Large intestine (tissue), 3 donors: ENCODE data around the gene ADARB1. TPM values are rescaled to one million over a fixed set of nuclear protein-coding genes. Genes with fewer than 3 reads are reported as not detected.

Experiments
- DNase-seq, 2 donors: peaks; one replicate each; pipeline versions ENCODE4 v3.0.0 to v3.0.0-alpha.2; 2013
- H3K27ac ChIP-seq: one replicate; pipeline ENCODE4 v1.5.1; 2013; ENCODE audit warnings: low read length
- H3K27me3 ChIP-seq: 2 replicates; pipeline ENCODE4 v1.6.1; 2013; ENCODE audit warnings: low read length; ENCODE audit not compliant: control insufficient read depth, insufficient read depth
- H3K36me3 ChIP-seq: 2 replicates; pipeline ENCODE4 v1.6.1; 2013; ENCODE audit warnings: low read length; ENCODE audit not compliant: control insufficient read depth, insufficient read depth
- H3K4me1 ChIP-seq: one replicate; pipeline ENCODE4 v1.6.1; 2013; ENCODE audit warnings: low read length; ENCODE audit not compliant: control insufficient read depth, insufficient read depth
- H3K4me3 ChIP-seq: one replicate; pipeline ENCODE4 v1.5.1; 2013; ENCODE audit warnings: low read length
- H3K9me3 ChIP-seq: one replicate; pipeline ENCODE4 v1.6.1; 2013; ENCODE audit warnings: mild to moderate bottlenecking, low read depth, low read length, moderate library complexity; ENCODE audit not compliant: control insufficient read depth
- WGBS: methylation state at CpG from one replicate; pipeline ENCODE4 v1.1.5; 2013; ENCODE audit warnings: low lambda C conversion rate; ENCODE audit not compliant: insufficient coverage; 5-methylcytosine and 5-hydroxymethylcytosine counted together
- polyA plus RNA-seq: library from polyadenylated mRNA; unstranded; fragments of 120-200 nt; gene quantifications from one replicate; pipeline ENCODE4 v1.2.1, GENCODE V29; 2013

The ADARB1 gene
- polyA plus RNA-seq, 1 donor = 12.1 TPM

DNA sequence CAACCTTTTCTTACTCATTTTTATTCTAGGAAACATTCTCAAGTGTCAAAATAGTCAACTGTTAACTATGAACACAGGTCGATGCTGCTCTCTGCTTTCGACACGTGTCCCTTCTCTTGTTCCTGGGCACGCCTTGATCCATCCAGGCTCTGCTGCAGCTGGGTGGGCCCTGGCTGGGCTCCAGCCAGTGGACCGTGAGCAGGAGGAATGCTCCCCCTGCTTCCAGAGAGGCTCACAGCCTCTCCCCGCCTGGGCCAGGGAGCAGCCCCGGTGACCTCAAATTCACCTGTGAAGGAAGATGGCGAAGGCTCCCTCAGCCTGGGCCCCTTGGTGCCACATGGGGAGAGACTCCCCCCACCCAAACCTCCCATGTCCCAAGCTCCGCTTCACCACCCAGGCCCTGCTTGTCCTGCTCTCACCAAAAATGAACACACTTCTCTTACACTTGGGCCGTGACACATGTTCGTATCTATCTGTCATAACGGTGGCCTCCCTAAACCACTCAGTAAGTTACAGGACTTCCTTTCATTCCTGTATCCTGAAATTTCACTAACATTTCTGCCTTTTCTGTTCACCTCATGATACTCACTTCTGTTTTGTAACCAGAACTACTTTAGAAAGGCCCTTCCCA lies 24.6 kb upstream of the ADARB1 start:
- Histone ChIP-seq H3K27ac (no peak overlapping the region), H3K36me3 (no peaks in the 10 kb centered on the region), H3K4me3 (no peak overlapping the region), H3K9me3 (peaks cover 2% of the 10 kb centered on the region), H3K4me1 (no peaks in the 10 kb centered on the region), H3K27me3 (peaks cover 6% of the 10 kb centered on the region)
- 100% methylated on average over 3 of the region's 12 CpGs for WGBS
- DNase-seq = no peak

DNA sequence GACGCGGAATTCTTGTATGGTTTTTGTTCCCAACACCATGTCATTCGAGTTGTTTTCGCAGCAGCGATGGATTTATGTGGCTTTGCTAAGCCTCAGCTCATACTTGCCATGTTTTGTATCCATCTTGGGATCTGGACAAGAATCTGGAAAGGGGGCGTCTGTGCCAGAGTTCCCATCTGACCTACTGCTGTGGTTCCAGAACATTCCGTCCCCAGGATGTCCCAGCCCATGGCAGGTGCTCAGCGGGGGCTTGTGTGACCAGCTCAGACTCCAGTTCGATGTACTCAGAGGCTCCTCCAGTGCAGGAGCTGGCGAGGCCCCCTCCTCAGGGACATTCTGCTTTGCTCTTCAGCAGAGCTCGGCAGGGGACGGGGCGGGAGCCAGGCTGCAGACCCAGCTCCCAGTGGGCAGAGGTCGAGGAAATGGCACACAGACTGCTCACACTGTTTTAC lies 24.0 kb upstream of the ADARB1 start:
- Histone ChIP-seq H3K27me3 (peaks cover 6% of the 10 kb centered on the region), H3K36me3 (no peaks in the 10 kb centered on the region), H3K9me3 (peaks cover 4% of the 10 kb centered on the region), H3K4me1 (no peaks in the 10 kb centered on the region), H3K27ac (no peak overlapping the region), H3K4me3 (no peak overlapping the region)
- DNase-seq = no peak
- WGBS = 88% methylated on average over 6 of the region's 14 CpGs

DNA sequence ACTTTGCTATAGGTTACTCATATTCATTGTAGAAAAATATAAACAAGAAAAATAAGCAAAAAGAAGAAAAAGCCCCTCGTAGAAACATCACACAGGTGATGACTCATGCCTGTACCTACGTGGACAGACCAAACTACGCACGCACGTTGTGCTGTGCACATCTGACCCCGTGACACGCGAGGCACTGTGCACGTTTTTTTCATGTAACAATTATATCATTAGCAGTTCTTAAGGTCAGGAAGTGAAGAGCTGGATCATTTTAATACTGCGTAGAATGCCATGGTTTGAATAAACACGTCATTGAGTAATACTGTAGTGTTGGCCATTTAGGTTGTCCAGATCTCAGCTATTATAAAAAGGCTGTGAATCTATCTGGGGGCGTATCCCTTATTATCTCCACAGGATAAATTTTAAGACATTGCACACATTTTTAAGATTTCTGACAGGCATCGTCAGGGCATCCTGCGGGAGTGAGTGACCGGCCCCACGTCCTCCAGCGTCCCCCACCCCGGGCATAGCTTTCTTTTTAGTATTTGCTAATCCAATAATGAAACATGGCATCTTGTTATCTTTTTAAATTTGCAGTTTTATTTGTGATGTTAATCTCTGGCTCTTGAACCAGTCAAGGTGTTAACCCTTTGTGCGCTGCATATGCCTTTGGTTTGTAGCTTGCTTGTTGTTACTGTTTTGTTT lies 23.4 kb upstream of the ADARB1 start:
- DNase-seq = no peak
- H3K27me3 ChIP-seq = peaks cover 6% of the 10 kb centered on the region
- H3K27ac ChIP-seq = no peak overlapping the region
- H3K9me3 ChIP-seq = peaks cover 4% of the 10 kb centered on the region
- WGBS = 42% methylated on average over 7 of the region's 19 CpGs
- no peaks in the 10 kb centered on the region for H3K4me1 ChIP-seq
- H3K36me3 ChIP-seq = no peaks in the 10 kb centered on the region
- no peak overlapping the region for H3K4me3 ChIP-seq

DNA sequence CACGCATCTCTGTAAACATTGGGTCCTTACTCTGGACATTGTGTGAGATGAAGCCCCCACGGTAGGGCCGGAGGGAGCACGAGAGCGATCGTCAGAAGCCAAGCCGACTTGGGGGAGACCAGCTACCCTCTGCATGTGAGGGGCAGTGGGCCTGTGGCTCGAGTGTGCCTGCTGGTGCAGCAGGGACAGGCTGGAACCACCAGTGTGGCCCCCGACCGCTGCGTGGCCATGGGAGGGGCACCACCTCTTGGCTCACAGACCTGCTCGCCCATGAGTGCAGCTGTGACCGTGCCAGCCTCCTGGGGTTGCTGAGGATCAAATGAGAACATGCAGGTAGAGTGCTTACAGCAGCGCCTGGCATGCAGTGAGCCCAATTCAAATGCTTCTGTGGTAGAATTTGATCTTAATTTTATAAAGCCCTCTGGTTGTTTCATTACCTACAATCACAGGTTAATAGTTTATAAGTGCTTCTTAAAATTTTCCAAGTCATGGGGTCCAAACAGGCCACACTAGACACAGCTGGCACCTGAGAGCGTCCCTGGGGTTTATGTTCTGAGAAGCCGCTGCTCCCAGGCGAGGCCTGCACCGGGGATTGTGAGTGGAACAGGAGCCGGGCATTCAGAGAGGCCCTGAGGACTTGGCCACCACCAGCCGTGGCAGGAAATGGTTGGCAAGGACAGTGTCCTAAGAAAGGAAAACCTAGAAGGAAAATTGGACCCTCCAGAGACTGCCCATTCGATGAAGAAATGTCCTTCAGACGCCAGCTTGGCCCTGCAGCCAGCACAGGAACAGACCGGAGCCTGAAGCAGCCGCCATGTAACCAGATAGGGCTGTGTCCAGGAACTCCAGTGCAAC lies 22.6 kb upstream of the ADARB1 start:
- no CpG with 5 or more reads among the region's 24 CpGs for WGBS
- no peaks in the 10 kb centered on the region for H3K4me1 ChIP-seq
- H3K9me3 ChIP-seq = peaks cover 4% of the 10 kb centered on the region
- no peak for DNase-seq
- H3K27ac ChIP-seq = no peak overlapping the region
- H3K4me3 ChIP-seq = no peak overlapping the region
- no peaks in the 10 kb centered on the region for H3K36me3 ChIP-seq
- H3K27me3 ChIP-seq = peaks cover 6% of the 10 kb centered on the region

DNA sequence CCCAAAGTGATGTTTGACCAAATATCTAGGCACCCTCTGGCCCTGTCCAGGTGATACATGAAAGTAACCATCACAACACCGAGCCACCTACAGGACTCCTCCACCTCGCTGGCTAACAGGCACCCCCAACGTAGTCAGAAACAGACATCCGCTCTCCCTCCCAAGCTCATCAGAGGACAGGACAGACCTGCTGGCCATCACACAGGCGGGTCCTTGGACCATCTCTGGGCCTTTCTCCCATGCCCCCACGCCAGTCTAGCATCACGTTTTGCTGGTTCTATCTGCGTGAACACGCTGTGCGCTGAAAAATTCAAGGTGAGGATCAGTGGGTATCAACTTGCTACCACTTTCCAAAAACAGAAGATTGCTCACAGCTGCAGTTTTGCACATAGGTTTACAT lies 21.4 kb upstream of the ADARB1 start:
- no peak overlapping the region for H3K4me3 ChIP-seq
- no peaks in the 10 kb centered on the region for H3K4me1 ChIP-seq
- no peaks in the 10 kb centered on the region for H3K36me3 ChIP-seq
- no CpG with 5 or more reads among the region's 10 CpGs for WGBS
- DNase-seq = no peak
- no peak overlapping the region for H3K27ac ChIP-seq
- peaks cover 4% of the 10 kb centered on the region for H3K9me3 ChIP-seq
- peaks cover 7% of the 10 kb centered on the region for H3K27me3 ChIP-seq

DNA sequence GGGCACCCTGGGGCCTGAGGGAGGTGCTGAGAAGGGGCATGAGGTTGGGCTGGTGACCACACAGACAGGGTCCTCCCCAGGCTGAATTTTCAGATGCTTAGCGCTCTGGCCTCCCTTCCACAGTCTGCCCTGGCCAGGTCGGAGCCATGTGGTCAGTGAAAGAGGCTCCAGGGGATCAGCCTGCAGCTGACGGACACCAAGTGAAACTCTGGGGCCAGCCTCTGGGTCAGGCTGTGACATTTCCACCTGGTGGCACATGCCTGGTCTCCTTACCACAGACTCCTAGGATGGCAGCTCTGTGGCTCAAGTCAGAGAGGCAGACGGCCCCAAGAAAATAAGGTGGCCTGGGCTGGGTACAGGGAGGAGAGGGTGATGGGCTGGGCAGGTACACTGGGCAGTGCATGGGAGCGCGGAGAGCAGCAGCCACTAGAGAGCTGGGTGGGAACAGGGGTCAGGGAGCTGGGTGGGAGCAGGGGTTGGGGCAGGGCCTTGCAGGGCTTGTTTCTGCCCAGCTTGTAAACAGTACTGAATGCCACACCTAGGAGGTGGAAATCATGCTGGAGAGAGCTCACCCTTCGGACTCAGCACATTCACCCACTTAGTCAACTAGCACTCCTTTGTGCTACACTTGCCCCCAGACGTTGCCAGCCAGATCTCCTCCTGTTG lies 20.7 kb upstream of the ADARB1 start:
- H3K36me3 ChIP-seq = no peaks in the 10 kb centered on the region
- no peak overlapping the region for H3K4me3 ChIP-seq
- H3K4me1 ChIP-seq = no peaks in the 10 kb centered on the region
- 40% methylated on average over 1 of the region's 8 CpGs for WGBS
- H3K27ac ChIP-seq = no peak overlapping the region
- H3K27me3 ChIP-seq = peaks cover 9% of the 10 kb centered on the region
- DNase-seq = no peak
- peaks cover 4% of the 10 kb centered on the region for H3K9me3 ChIP-seq

DNA sequence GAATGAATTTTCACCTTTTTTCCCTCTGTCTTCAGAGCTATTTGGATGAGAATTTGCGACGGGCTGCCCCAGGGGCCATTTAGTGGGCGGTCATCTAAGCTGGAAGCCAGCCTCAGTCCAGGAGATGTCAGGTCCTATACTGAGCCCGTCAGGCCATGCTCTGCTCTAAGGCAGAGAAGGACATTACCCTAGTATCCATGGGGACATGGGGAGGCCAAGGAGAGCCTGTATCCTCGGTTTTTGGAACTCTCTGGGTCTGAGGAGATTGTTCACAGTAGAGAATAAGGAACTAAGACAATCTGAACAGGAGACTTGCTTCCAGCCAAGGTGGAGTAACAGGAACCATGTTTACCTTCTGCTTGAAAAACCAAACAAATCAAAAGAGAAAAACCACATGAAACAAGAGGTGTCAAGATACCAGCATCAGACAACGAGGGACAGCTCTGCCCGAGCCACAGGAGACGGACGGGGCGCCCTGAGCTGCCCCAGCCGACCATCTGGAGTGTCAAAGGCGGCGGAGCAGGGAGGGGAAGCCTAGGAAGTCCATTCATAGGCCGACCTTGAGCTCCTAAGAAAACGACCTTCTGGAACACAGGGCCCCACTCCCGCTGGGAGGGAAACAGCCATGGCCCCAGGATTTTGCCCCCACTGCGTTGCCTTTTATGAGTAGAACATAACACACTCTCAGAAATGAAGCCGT lies 20.0 kb upstream of the ADARB1 start:
- no CpG with 5 or more reads among the region's 18 CpGs for WGBS
- H3K9me3 ChIP-seq = peaks cover 4% of the 10 kb centered on the region
- H3K27me3 ChIP-seq = peaks cover 7% of the 10 kb centered on the region
- H3K4me1 ChIP-seq = no peaks in the 10 kb centered on the region
- H3K27ac ChIP-seq = no peak overlapping the region
- H3K36me3 ChIP-seq = no peaks in the 10 kb centered on the region
- no peak overlapping the region for H3K4me3 ChIP-seq
- DNase-seq = no peak

DNA sequence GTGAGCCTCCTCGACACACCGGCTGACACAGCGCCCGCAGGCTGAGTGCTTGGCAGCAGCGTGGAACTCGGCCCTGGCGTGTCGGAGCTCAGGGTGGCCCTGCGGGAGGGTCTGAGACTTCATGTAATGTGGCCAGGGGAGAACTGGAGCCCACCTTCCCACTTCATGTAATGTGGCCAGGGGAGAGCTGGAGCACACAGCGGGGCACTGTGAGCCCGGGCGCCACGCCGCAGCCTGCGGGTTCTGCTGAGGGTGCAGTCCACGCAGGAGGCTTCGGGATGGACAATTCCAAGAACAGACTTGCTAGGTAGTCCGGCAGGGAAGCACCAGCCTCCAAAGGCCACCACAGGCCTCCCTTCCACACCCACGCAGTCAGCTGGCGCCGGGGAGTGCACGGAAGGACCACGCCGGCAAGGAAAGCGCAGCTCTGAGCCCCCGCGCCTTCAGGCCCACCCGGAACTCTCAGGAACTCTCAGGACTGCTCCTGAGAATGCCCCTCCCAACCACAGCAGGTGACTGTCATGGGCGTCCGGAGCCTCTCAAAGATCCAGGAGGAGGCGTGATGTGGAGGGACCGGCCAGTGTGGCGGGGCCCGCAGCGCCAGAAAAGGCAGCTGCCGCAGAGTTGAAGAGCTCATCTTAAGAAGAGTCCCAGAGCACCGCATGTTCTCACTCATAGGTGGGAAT lies 19.3 kb upstream of the ADARB1 start:
- peaks cover 4% of the 10 kb centered on the region for H3K9me3 ChIP-seq
- no peaks in the 10 kb centered on the region for H3K36me3 ChIP-seq
- H3K27ac ChIP-seq = no peak overlapping the region
- H3K4me3 ChIP-seq = no peak overlapping the region
- peak in 1 of 2 donors; percentile 27 for DNase-seq
- H3K27me3 ChIP-seq = peaks cover 7% of the 10 kb centered on the region
- H3K4me1 ChIP-seq = no peaks in the 10 kb centered on the region
- WGBS = no CpG with 5 or more reads among the region's 37 CpGs

DNA sequence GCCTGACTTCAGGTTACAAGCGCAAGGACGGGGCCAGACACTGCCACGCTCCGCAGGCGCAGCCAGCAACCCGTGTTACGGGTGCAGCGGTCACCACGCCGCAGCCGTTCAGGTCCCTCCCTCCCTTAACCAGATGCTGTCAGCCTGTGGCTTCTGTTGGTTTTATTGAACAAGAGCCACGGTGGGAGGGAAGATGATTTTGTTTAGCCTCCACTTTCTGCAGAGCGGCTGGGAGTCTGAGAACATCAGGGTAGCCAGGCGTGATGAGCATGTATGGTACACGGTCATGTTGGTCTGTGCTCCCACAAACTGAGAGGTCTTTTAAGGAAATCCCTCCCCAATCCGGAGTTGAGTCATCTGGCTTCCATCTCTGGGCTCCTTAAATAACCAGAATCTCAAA lies 18.5 kb upstream of the ADARB1 start:
- WGBS = no CpG with 5 or more reads among the region's 16 CpGs
- Histone ChIP-seq H3K4me3 (no peak overlapping the region), H3K4me1 (no peaks in the 10 kb centered on the region), H3K27me3 (peaks cover 7% of the 10 kb centered on the region), H3K36me3 (no peaks in the 10 kb centered on the region), H3K9me3 (peaks cover 4% of the 10 kb centered on the region), H3K27ac (no peak overlapping the region)
- no peak for DNase-seq
